ENCODE data around the gene OR5T3. TPM values are rescaled to one million over a fixed set of nuclear protein-coding genes. Genes with fewer than 3 reads are reported as not detected.

Gene OR5T3
- total RNA-seq (2013), result not detected
- polyA plus RNA-seq (not detected), polyA minus RNA-seq (not detected in 2 replicates), total RNA-seq (0 to 0.30 (median 0) reads per million in 11 experiments)

GRCh38 chr11:56251954-56252353 lies at the start of gene OR5T3:
Gene OR5T3 (plus strand): TSS chr11:56252254. CDS start chr11:56252254, 0 bp downstream.
- Mint-ChIP-seq H3K27me3 (ENCODE audit: low read depth in 3 of 3) (no peaks in the 10 kb centered on the region), H3K36me3 (no peaks in the 10 kb centered on the region), H3K4me3 (no peak within 1 kb of the TSS)

DNA sequence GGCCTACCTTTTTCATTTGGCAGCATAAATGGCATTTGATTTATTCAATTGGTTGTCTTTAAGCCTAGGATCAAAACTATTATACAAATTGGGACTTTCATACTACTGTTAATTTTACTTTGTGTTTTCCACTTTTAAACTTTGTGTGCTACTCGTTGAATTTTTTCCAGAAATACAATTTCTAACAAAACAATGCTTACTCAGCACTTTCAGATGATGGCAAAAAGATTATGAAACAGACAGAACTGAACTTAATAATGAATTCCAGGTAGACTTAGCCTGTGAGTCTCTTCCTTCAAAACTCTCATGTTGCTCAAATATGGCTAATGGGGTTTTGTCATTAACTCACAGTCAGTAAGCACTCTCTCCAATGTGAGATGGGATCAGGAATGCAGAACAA lies 44.3 kb upstream of the OR5T3 start:
- no peaks in the 10 kb centered on the region for H3K4me1 ChIP-seq (ENCODE audit: control insufficient read depth in 1 of 2, insufficient read depth in 2 of 2, low read length in 2 of 2)
- no peak overlapping the region for H3K4me3 Mint-ChIP-seq
- H3K4me1 Mint-ChIP-seq, result no peaks in the 10 kb centered on the region
- no peak overlapping the region for H2AFZ ChIP-seq (ENCODE audit: insufficient read depth, low read depth, low read length, poor library complexity, severe bottlenecking)
- TF ChIP-seq CTCF (IDR thresholded peaks at IDR 0.05), result no peak
- no CpG with 5 or more reads among the region's 1 CpG for whole genome bisulfite sequencing (ENCODE audit: insufficient coverage)
- no peaks in the 10 kb centered on the region for H3K36me3 ChIP-seq (replicated peaks in 1 of 2; ENCODE audit: control insufficient read depth in 1 of 2, insufficient read depth in 2 of 2, low read length in 2 of 2)
- H4K20me1 ChIP-seq (ENCODE audit: insufficient read depth, low read length), result no peaks in the 10 kb centered on the region
- no peaks in the 10 kb centered on the region for H3K36me3 Mint-ChIP-seq
- peaks cover 14 to 16% of the 10 kb centered on the region in 2 donors for H3K9me3 ChIP-seq (replicated peaks in 1 of 2; ENCODE audit: control insufficient read depth in 1 of 2, insufficient read depth in 1 of 2, low read length in 2 of 2)
- no peak overlapping the region for H3K27ac ChIP-seq (ENCODE audit: low read depth in 1 of 2, low read length in 2 of 2)
- DNase-seq, result no peak
- no peak overlapping the region for H3K9ac ChIP-seq (ENCODE audit: insufficient read depth, low read length, poor library complexity, severe bottlenecking)
- intact Hi-C loops (cut with micrococcal nuclease), result no loop called here
- H3K27me3 ChIP-seq (ENCODE audit: control insufficient read depth in 2 of 2, insufficient read depth in 2 of 2, low read length in 2 of 2), result no peaks in the 10 kb centered on the region
- no peak overlapping the region for H3K27ac Mint-ChIP-seq
- no peak overlapping the region for H3K4me2 ChIP-seq (replicated peaks; ENCODE audit: extremely low read depth, low read length, poor library complexity, severe bottlenecking)
- peaks cover 0 to 2% (median 0%) of the 10 kb centered on the region in 3 donors for H3K27me3 Mint-ChIP-seq (ENCODE audit: low read depth in 3 of 3)
- peaks cover 0 to 15% (median 6%) of the 10 kb centered on the region in 7 donors for H3K9me3 Mint-ChIP-seq
- H3K79me2 ChIP-seq (ENCODE audit: insufficient read depth, low read length), result no peaks in the 10 kb centered on the region
- no peak overlapping the region for H3K4me3 ChIP-seq (replicated peaks in 1 of 3; ENCODE audit: low read depth in 2 of 3, low read length in 3 of 3)

More at GRCh38 chr11:56251954-56252353, at the start of gene OR5T3:
- no peak within 1 kb of the TSS for H3K27ac Mint-ChIP-seq
- H3K4me2 ChIP-seq (replicated peaks; ENCODE audit: extremely low read depth, low read length, poor library complexity, severe bottlenecking), result no peak within 1 kb of the TSS
- H3K27me3 ChIP-seq (ENCODE audit: control insufficient read depth in 2 of 2, insufficient read depth in 2 of 2, low read length in 2 of 2), result no peaks in the 10 kb centered on the region
- no peaks in the 10 kb centered on the region for H3K79me2 ChIP-seq (ENCODE audit: insufficient read depth, low read length)
- H3K4me3 ChIP-seq (replicated peaks in 1 of 3; ENCODE audit: low read depth in 2 of 3, low read length in 3 of 3), result no peak within 1 kb of the TSS
- H2AFZ ChIP-seq (ENCODE audit: insufficient read depth, low read depth, low read length, poor library complexity, severe bottlenecking), result no peak within 1 kb of the TSS
- no peaks in the 10 kb centered on the region for H3K4me1 Mint-ChIP-seq
- intact Hi-C loops (cut with micrococcal nuclease), result no loop called here
- DNase-seq, result no peak
- no peaks in the 10 kb centered on the region for H4K20me1 ChIP-seq (ENCODE audit: insufficient read depth, low read length)
- H3K9me3 ChIP-seq (replicated peaks in 1 of 2; ENCODE audit: control insufficient read depth in 1 of 2, insufficient read depth in 1 of 2, low read length in 2 of 2), result peaks cover 0 to 3% of the 10 kb centered on the region in 2 donors
- H3K4me1 ChIP-seq (ENCODE audit: control insufficient read depth in 1 of 2, insufficient read depth in 2 of 2, low read length in 2 of 2), result no peaks in the 10 kb centered on the region
- H3K36me3 ChIP-seq (replicated peaks in 1 of 2; ENCODE audit: control insufficient read depth in 1 of 2, insufficient read depth in 2 of 2, low read length in 2 of 2), result no peaks in the 10 kb centered on the region
- H3K27ac ChIP-seq (ENCODE audit: low read depth in 1 of 2, low read length in 2 of 2), result no peak within 1 kb of the TSS
- peaks cover 0 to 9% (median 2%) of the 10 kb centered on the region in 7 donors for H3K9me3 Mint-ChIP-seq
- no peak within 1 kb of the TSS for H3K9ac ChIP-seq (ENCODE audit: insufficient read depth, low read length, poor library complexity, severe bottlenecking)
- TF ChIP-seq CTCF (IDR thresholded peaks at IDR 0.05), result no peak

All from CD14-positive monocyte (primary cell).